ENCODE results near the gene IMPG1. TPM values are rescaled to one million over a fixed set of nuclear protein-coding genes. Genes with fewer than 3 reads are reported as not detected.

IMPG1 gene
- total RNA-seq, 1 donor from 2014 or later = not detected

- Histone ChIP-seq H3K36me3 (no peaks in the 10 kb centered on the region), H3K27ac (no peak overlapping the region), H3K27me3 (no peaks in the 10 kb centered on the region), H3K4me1 (no peaks in the 10 kb centered on the region), H3K4me3 (no peak overlapping the region), H3K9me3 (no peaks in the 10 kb centered on the region)
- TF ChIP-seq POLR2A (IDR thresholded peaks at IDR 0.05) (no peak), POLR2AphosphoS5 (IDR thresholded peaks at IDR 0.05; ENCODE audit: insufficient read depth in 1 of 2, low read depth in 1 of 2) (no peak)
- TF ChIP-seq, protein P1, sequence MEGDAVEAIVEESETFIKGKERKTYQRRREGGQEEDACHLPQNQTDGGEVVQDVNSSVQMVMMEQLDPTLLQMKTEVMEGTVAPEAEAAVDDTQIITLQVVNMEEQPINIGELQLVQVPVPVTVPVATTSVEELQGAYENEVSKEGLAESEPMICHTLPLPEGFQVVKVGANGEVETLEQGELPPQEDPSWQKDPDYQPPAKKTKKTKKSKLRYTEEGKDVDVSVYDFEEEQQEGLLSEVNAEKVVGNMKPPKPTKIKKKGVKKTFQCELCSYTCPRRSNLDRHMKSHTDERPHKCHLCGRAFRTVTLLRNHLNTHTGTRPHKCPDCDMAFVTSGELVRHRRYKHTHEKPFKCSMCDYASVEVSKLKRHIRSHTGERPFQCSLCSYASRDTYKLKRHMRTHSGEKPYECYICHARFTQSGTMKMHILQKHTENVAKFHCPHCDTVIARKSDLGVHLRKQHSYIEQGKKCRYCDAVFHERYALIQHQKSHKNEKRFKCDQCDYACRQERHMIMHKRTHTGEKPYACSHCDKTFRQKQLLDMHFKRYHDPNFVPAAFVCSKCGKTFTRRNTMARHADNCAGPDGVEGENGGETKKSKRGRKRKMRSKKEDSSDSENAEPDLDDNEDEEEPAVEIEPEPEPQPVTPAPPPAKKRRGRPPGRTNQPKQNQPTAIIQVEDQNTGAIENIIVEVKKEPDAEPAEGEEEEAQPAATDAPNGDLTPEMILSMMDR (IDR thresholded peaks at IDR 0.05) = no peak
- intact Hi-C loops (cut with DNase I) = no loop called here
- DNase-seq (ENCODE audit: extremely low spot score in 2 of 2) = no peak
Observed at GRCh38 chr6:76043690-76044089, 28.8 kb downstream of the IMPG1 start.

GRCh38 chr6:76035713-76036112 lies 36.7 kb downstream of the IMPG1 start:
- no peaks in the 10 kb centered on the region for H3K4me1 ChIP-seq
- intact Hi-C loops (cut with DNase I) = no loop called here
- no peaks in the 10 kb centered on the region for H3K36me3 ChIP-seq
- H3K27me3 ChIP-seq = no peaks in the 10 kb centered on the region
- H3K9me3 ChIP-seq = no peaks in the 10 kb centered on the region
- H3K27ac ChIP-seq = no peak overlapping the region
- TF ChIP-seq, protein P1 (IDR thresholded peaks at IDR 0.05) = no peak
- no peak for TF ChIP-seq POLR2AphosphoS5 (IDR thresholded peaks at IDR 0.05; ENCODE audit: insufficient read depth in 1 of 2, low read depth in 1 of 2)
- no peak for TF ChIP-seq POLR2A (IDR thresholded peaks at IDR 0.05)
- no peak overlapping the region for H3K4me3 ChIP-seq
- DNase-seq (ENCODE audit: extremely low spot score in 2 of 2) = no peak

GRCh38 chr6:76026101-76026500 lies 46.4 kb downstream of the IMPG1 start:
- DNase-seq (ENCODE audit: extremely low spot score in 2 of 2) = no peak
- no peaks in the 10 kb centered on the region for H3K4me1 ChIP-seq
- H3K36me3 ChIP-seq = no peaks in the 10 kb centered on the region
- no peak overlapping the region for H3K27ac ChIP-seq
- no peaks in the 10 kb centered on the region for H3K27me3 ChIP-seq
- intact Hi-C loops (cut with DNase I) = no loop called here
- TF ChIP-seq POLR2AphosphoS5 (IDR thresholded peaks at IDR 0.05; ENCODE audit: insufficient read depth in 1 of 2, low read depth in 1 of 2) (no peak), POLR2A (IDR thresholded peaks at IDR 0.05) (no peak)
- TF ChIP-seq, protein P1 (IDR thresholded peaks at IDR 0.05) = no peak
- no peak overlapping the region for H3K4me3 ChIP-seq
- peaks cover 14% of the 10 kb centered on the region for H3K9me3 ChIP-seq

- Histone ChIP-seq H3K4me1 (no peaks in the 10 kb centered on the region), H3K4me3 (no peak overlapping the region), H3K36me3 (no peaks in the 10 kb centered on the region), H3K27ac (no peak overlapping the region), H3K9me3 (no peaks in the 10 kb centered on the region), H3K27me3 (no peaks in the 10 kb centered on the region)
- intact Hi-C loops (cut with DNase I) = no loop called here
- DNase-seq (ENCODE audit: extremely low spot score in 2 of 2) = no peak
- TF ChIP-seq, protein P1 (IDR thresholded peaks at IDR 0.05) = no peak
- TF ChIP-seq POLR2A (IDR thresholded peaks at IDR 0.05) = no peak
- TF ChIP-seq POLR2AphosphoS5 (IDR thresholded peaks at IDR 0.05; ENCODE audit: insufficient read depth in 1 of 2, low read depth in 1 of 2) = no peak
Observed at GRCh38 chr6:76014626-76015530, 57.6 kb downstream of the IMPG1 start.

- H3K4me1 ChIP-seq = no peaks in the 10 kb centered on the region
- no peak for DNase-seq (ENCODE audit: extremely low spot score in 2 of 2)
- TF ChIP-seq POLR2A (IDR thresholded peaks at IDR 0.05) (no peak), POLR2AphosphoS5 (IDR thresholded peaks at IDR 0.05; ENCODE audit: insufficient read depth in 1 of 2, low read depth in 1 of 2) (no peak)
- TF ChIP-seq, protein P1 (IDR thresholded peaks at IDR 0.05) = no peak
- H3K9me3 ChIP-seq = no peaks in the 10 kb centered on the region
- H3K27me3 ChIP-seq = no peaks in the 10 kb centered on the region
- H3K36me3 ChIP-seq = no peaks in the 10 kb centered on the region
- no peak overlapping the region for H3K4me3 ChIP-seq
- H3K27ac ChIP-seq = no peak overlapping the region
- intact Hi-C loops (cut with DNase I) = no loop called here
Observed at GRCh38 chr6:76004202-76004601, 68.3 kb downstream of the IMPG1 start.
